Neural crest cell (in vitro differentiated cells): ENCODE results near the gene MICU2. TPM values are rescaled to one million over a fixed set of nuclear protein-coding genes. Genes with fewer than 3 reads are reported as not detected.

Source experiments
- DNase-seq: peaks from one replicate; pipeline ENCODE4 v3.0.0; 2021; ENCODE audit warnings: low read depth, mixed read lengths, low spot score
- H3K27ac Mint-ChIP-seq: one replicate; pipeline ENCODE4 v1.8.0; 2021; ENCODE audit warnings: mild to moderate bottlenecking, mixed read lengths; ENCODE audit not compliant: unreplicated experiment
- H3K27me3 Mint-ChIP-seq: 2 replicates; pipeline ENCODE4 v1.8.0; 2021; ENCODE audit warnings: low read depth, mild to moderate bottlenecking, mixed read lengths
- H3K36me3 Mint-ChIP-seq: 2 replicates; pipeline ENCODE4 v1.8.0; 2021; ENCODE audit warnings: low read depth, mild to moderate bottlenecking, mixed read lengths
- H3K4me1 Mint-ChIP-seq: 2 replicates; pipeline ENCODE4 v1.8.0; 2021; ENCODE audit warnings: mixed read lengths
- H3K4me3 Mint-ChIP-seq: one replicate; pipeline ENCODE4 v1.8.0; 2021; ENCODE audit warnings: mild to moderate bottlenecking, mixed read lengths
- H3K9me3 Mint-ChIP-seq: 2 replicates; pipeline ENCODE4 v1.8.0; 2021; ENCODE audit warnings: mixed read lengths
- CTCF ChIP-seq: fragments of 200-600 bp; sonication (generic); conservative IDR thresholded peaks from 2 replicates; pipeline ENCODE4 v1.5.0; 2021; ENCODE audit warnings: antibody characterized with exemption, mild to moderate bottlenecking
- total RNA-seq: library from RNA; stranded (reverse); gene quantifications from 2 replicates; pipeline ENCODE4 v1.2.1, GENCODE V29; 2021

MICU2 gene
- total RNA-seq, 1 donor from 2014 or later: 34.1 TPM

GRCh38 chr13:21475115-21475514, 128.9 kb downstream of the MICU2 start:
- Mint-ChIP-seq H3K27ac (no peak overlapping the region), H3K36me3 (peaks cover 4% of the 10 kb centered on the region), H3K27me3 (peaks cover 4% of the 10 kb centered on the region), H3K4me3 (no peak overlapping the region), H3K4me1 (peaks cover 7% of the 10 kb centered on the region), H3K9me3 (peaks cover 7% of the 10 kb centered on the region)
- no peak for TF ChIP-seq CTCF
- no peak for DNase-seq

DNA sequence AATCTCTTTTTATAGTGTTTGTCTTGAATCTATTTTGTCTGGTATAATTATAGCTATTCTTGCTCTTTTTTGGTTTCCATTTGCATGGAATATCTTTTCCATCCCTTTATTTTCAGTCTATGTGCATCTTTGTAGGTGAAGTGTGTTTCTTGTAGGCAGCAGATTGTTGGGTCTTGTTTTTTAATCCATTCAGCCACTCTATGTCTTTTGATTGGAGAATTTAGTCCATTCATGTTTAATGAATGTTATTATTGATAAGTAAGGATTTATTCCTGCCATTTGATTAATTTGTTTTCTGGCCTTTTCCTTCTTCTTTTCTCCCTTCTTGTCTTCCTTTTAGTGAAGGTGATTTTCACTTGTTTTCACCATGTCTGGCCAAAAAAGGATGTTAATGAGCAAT, 133.2 kb downstream of the MICU2 start:
- Mint-ChIP-seq H3K9me3 (peaks cover 10% of the 10 kb centered on the region), H3K4me3 (no peak overlapping the region), H3K27ac (no peak overlapping the region), H3K4me1 (peaks cover 5% of the 10 kb centered on the region), H3K36me3 (peaks cover 4% of the 10 kb centered on the region), H3K27me3 (no peaks in the 10 kb centered on the region)
- no peak for TF ChIP-seq CTCF
- no peak for DNase-seq

DNA sequence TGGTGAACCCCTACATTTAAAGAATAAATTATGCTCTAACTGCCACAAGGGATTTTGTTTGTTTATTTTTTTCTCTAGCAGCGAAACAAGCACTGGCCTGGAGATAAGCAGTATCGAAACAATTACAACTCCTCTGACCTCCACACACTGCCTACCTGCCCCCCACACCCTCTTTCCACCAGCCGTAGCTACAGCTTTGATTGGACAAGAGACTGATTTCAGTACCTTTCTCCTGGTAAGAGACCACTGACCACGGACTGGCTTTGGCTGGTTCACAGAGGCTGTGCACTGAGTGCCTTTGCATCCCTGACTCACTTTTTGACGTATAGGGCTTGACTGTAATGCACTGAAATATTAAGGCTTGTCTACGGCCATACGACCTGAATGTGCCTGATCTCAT, 137.4 kb downstream of the MICU2 start:
- Mint-ChIP-seq H3K4me1 (peaks cover 6% of the 10 kb centered on the region), H3K27me3 (no peaks in the 10 kb centered on the region), H3K27ac (no peak overlapping the region), H3K9me3 (peaks cover 11% of the 10 kb centered on the region), H3K36me3 (peaks cover 4% of the 10 kb centered on the region), H3K4me3 (no peak overlapping the region)
- no peak for DNase-seq
- no peak for TF ChIP-seq CTCF

GRCh38 chr13:21465710-21466160, 138.2 kb downstream of the MICU2 start:
- DNase-seq: no peak
- no peak overlapping the region for H3K4me3 Mint-ChIP-seq
- no peak for TF ChIP-seq CTCF
- no peaks in the 10 kb centered on the region for H3K27me3 Mint-ChIP-seq
- peaks cover 6% of the 10 kb centered on the region for H3K4me1 Mint-ChIP-seq
- H3K36me3 Mint-ChIP-seq: peaks cover 3% of the 10 kb centered on the region
- H3K27ac Mint-ChIP-seq: peak overlapping the region; percentile 16
- H3K9me3 Mint-ChIP-seq: peaks cover 8% of the 10 kb centered on the region

GRCh38 chr13:21463424-21463823, 140.5 kb downstream of the MICU2 start:
- H3K4me1 Mint-ChIP-seq: peaks cover 12% of the 10 kb centered on the region
- H3K9me3 Mint-ChIP-seq: peaks cover 2% of the 10 kb centered on the region
- no peaks in the 10 kb centered on the region for H3K36me3 Mint-ChIP-seq
- DNase-seq: no peak
- no peak overlapping the region for H3K27ac Mint-ChIP-seq
- TF ChIP-seq CTCF: no peak
- no peaks in the 10 kb centered on the region for H3K27me3 Mint-ChIP-seq
- no peak overlapping the region for H3K4me3 Mint-ChIP-seq

GRCh38 chr13:21461131-21461530, 142.8 kb downstream of the MICU2 start:
- Mint-ChIP-seq H3K9me3 (peaks cover 2% of the 10 kb centered on the region), H3K36me3 (peaks cover 4% of the 10 kb centered on the region), H3K27ac (no peak overlapping the region), H3K4me1 (peaks cover 28% of the 10 kb centered on the region), H3K27me3 (no peaks in the 10 kb centered on the region), H3K4me3 (peak overlapping the region; percentile 92)
- no peak for TF ChIP-seq CTCF
- no peak for DNase-seq
